Fibroblast of lung (primary cell): ENCODE measurements around the gene ATG10.

Experiments
- CTCF ChIP-seq, 2 donors: IDR thresholded peaks in 1 of 2; conservative IDR thresholded peaks in 1 of 2; 1 replicate in 1 of 2; 2 replicates in 1 of 2; pipeline ENCODE4 v1.5.1; 2011 to 2012; ENCODE audit warnings: low read length in 2 of 2, control low read depth in 1 of 2, inconsistent platforms in 1 of 2, low read depth in 1 of 2, mild to moderate bottlenecking in 1 of 2
- EZH2 ChIP-seq: IDR thresholded peaks from 2 replicates; pipeline ENCODE4 v1.5.1; 2012; ENCODE audit warnings: low read length, control low read depth, mild to moderate bottlenecking; ENCODE audit errors: missing control alignments

DNA sequence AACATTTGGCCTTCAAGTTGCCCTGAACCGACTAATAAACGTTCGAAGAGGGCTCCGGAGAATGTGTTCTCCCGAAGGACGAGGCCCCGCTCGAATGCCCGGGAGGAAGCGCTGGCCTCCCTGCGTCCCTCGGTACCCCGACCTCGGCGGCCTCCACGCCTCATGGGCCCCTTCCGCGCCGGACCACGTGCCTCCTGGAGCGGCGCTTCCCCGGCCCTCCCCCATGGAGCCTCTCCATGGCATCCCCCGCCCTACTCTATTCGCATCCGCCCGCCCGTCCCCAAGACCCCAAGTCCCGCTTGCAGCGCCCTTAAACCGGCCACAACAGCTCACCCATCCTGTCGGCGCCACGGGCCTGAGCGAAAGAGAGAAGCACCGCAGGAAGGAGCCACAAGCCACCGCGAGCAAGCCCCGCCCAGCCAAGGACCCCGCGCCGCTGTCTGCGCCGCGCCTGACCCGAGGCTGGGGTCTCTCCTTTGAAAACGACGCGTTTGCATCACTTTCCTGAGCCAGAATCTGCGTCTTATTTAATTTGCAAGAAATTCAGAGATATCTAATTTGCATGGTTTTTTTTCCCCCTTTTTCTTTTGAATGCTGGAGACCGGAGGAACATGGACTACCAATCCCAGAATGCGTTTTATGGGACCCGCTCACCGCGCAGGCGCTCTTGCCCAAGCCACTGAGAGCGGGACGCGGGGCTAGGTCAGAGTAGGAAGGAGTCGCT, 306.3 kb downstream of the ATG10 start, which contains the start of gene RPS23:
- no peak for TF ChIP-seq CTCF (conservative IDR thresholded peaks at IDR 0.05 in 1 of 2, IDR thresholded peaks at IDR 0.05 in 1 of 2; ENCODE audit: low read depth in 1 of 2, low read length in 2 of 2)
- TF ChIP-seq EZH2 = no peak
